Esophagus squamous epithelium (tissue), 5 donors: ENCODE data around the gene SPECC1L. TPM values are rescaled to one million over a fixed set of nuclear protein-coding genes. Genes with fewer than 3 reads are reported as not detected.
"Not testable (repeated sequence)": the region's sequence is repeated elsewhere in the genome, so short reads cannot be mapped to it uniquely, and the experiment has no call there.

Experiments
- DNase-seq: peaks from one replicate; lab custom pipeline; 2025; lab: John Stamatoyannopoulos, UW
- H3K27ac ChIP-seq, 4 donors: fragments of 200-600 bp; sonication (generic); one replicate each; pipeline ENCODE4 v1.5.1; 2016 to 2019; ENCODE audit warnings: mild to moderate bottlenecking in 1 of 4
- H3K27me3 ChIP-seq, 4 donors: fragments of 200-600 bp; sonication (generic); 1 replicate in 3 of 4; 2 replicates in 1 of 4; pipeline versions ENCODE4 v1.5.1 to v1.6.0; 2017 to 2021; ENCODE audit warnings: antibody characterized with exemption in 1 of 4
- H3K36me3 ChIP-seq, 3 donors: fragments of 200-600 bp; sonication (generic); one replicate each; pipeline ENCODE4 v1.5.1; 2016 to 2019
- H3K4me1 ChIP-seq, 3 donors: fragments of 200-600 bp; sonication (generic); one replicate each; pipeline ENCODE4 v1.5.1; 2017 to 2019
- H3K4me3 ChIP-seq, 4 donors: fragments of 200-600 bp; sonication (generic); 1 replicate in 3 of 4; 2 replicates in 1 of 4; pipeline ENCODE4 v1.5.1; 2016 to 2019; ENCODE audit warnings: mild to moderate bottlenecking in 2 of 4, moderate library complexity in 1 of 4
- H3K9me3 ChIP-seq, 3 donors: fragments of 200-600 bp; sonication (generic); one replicate each; pipeline ENCODE4 v1.5.1; 2016 to 2019
- CTCF ChIP-seq, 6 experiments: fragments of 450-650 bp in 4 of 6; fragments of 200-600 bp in 2 of 6; sonication (generic) in 2 of 6; IDR thresholded peaks; one replicate each; pipeline ENCODE4 v1.5.1; 2016 to 2019; ENCODE audit warnings: antibody characterized with exemption in 6 of 6, mild to moderate bottlenecking in 4 of 6, moderate library complexity in 4 of 6
- POLR2A ChIP-seq, 4 donors: fragments of 450-650 bp; IDR thresholded peaks; one replicate each; pipeline ENCODE4 v1.6.1; 2017; ENCODE audit warnings: antibody characterized with exemption in 4 of 4, mild to moderate bottlenecking in 4 of 4, moderate library complexity in 3 of 4
- WGBS, 2 donors: methylation state at CpG; one replicate each; pipeline ENCODE4 v1.1.5; 2018; 5-methylcytosine and 5-hydroxymethylcytosine counted together
- intact Hi-C: fragments of 100-400 bp; cut with DNase I; formaldehyde crosslinking; loops from one replicate; pipeline ENCODE4 v1.15.0; 2022
- total RNA-seq, 4 donors: library from RNA; depleted of rRNA; stranded (reverse); fragments of >200 nt; gene quantifications; one replicate each; pipeline ENCODE4 v1.1.0, GENCODE V29; 2016
- donor health status: DM: yes; HTN: yes; CAD: no.

The SPECC1L gene
- total RNA-seq, 4 donors from 2014 or later = 21.4 to 31.9 (median 27.7) TPM

- H3K27me3 ChIP-seq = no peaks in the 10 kb centered on the region
- WGBS, 2 donors = 56 to 62% methylated on average over 8 to 15 of the region's 19 CpGs
- peak overlapping the region; percentile 18 to 62 (median 38) for H3K4me3 ChIP-seq
- no peaks in the 10 kb centered on the region for H3K36me3 ChIP-seq
- H3K27ac ChIP-seq = peak overlapping the region; percentile 71 to 92 (median 83)
- intact Hi-C loops = no loop called here
- peaks cover 3 to 62% (median 41%) of the 10 kb centered on the region in 3 donors for H3K4me1 ChIP-seq
- H3K9me3 ChIP-seq = no peaks in the 10 kb centered on the region
- no peak for DNase-seq
- TF ChIP-seq POLR2A (IDR thresholded peaks at IDR 0.05) (no peak), CTCF (IDR thresholded peaks at IDR 0.05) (no peak)
Observed at GRCh38 chr22:24244144-24244787, 26.4 kb upstream of the SPECC1L start.

DNA sequence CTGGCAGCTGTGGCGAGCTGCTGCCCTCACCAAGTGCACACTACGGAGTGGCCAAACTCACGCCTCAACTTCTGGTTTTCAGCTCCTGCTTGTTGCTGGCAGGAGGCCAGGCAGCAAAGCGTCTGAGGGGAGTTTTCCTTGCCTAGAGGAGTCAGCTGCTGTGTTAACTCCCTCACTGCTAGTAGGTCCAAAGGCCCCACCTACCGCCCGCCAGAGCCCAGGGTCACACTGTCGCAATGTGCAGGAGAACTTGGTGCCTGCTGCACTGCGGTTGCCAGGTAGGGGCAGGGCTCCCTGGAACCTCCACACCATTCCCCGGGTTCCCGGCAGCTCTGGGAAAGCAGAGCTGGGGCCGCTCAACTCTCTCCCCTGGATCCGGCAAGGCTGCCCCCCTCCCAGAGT lies 25.6 kb upstream of the SPECC1L start, which contains the start of gene GGT5:
Gene GGT5 (minus strand): TSS at position 53 of the 402 bp plus-strand sequence. CDS start 357 bp downstream, outside the sequence.
- H3K4me1 ChIP-seq = peaks cover 3 to 62% (median 41%) of the 10 kb centered on the region in 3 donors
- not testable (repeated sequence) for H3K36me3 ChIP-seq, H3K27me3 ChIP-seq, H3K9me3 ChIP-seq, DNase-seq
- intact Hi-C loops = loop anchor here (5.0 kb wide), 1 partner anchor 58 kb away; no protein-coding TSS in a partner anchor
- H3K4me3 ChIP-seq = peak within 1 kb of the TSS; percentile 18 to 62 (median 38)
- H3K27ac ChIP-seq = peak within 1 kb of the TSS; percentile 71 to 92 (median 83)
- 10% methylated on average over 2 of the region's 12 CpGs; no CpG with 5 or more reads in 1 of the 2 donors for WGBS, 2 donors

GRCh38 chr22:24245584-24246561 lies 24.8 kb upstream of the SPECC1L start:
- TF ChIP-seq POLR2A (IDR thresholded peaks at IDR 0.05) = peak in 1 of 4 donors; percentile 4
- H3K27me3 ChIP-seq, H3K9me3 ChIP-seq, DNase-seq, H3K36me3 ChIP-seq: not testable (repeated sequence)
- Histone ChIP-seq H3K27ac (peak overlapping the region; percentile 57 to 92 (median 82)), H3K4me3 (peak overlapping the region in 3 of 4 donors; percentile 12 to 62 (median 39)), H3K4me1 (peaks cover 3 to 60% (median 41%) of the 10 kb centered on the region in 3 donors)
- WGBS, 2 donors = 50 to 73% methylated on average over 2 to 4 of the region's 18 CpGs
- intact Hi-C loops = loop anchor here (5.0 kb wide), 1 partner anchor 59 kb away; no protein-coding TSS in a partner anchor

DNA sequence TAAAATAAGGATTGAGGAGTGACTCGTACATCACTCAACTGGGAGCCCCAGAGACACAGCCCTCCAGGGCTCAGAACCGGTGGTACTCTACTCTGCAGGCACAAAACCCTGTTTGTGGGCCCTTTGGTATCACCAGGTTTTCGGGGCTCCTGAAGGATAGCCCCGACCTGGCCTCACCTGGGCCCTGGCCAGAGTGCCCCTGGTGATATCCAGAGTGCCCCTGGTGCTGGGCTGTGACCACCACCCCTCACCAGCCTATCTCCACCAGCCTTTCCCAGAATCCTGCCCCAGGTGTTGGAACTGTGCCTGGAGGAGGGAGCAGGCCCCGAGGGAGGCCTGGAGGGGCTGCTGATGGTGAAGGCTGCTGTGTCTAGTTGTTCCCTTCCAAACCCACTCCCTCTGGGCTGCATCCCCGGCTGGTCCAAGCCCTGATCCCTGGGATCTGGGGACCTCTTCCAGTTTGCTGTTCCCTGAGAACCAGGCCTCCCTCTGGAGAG lies 23.6 kb upstream of the SPECC1L start:
- no peaks in the 10 kb centered on the region for H3K9me3 ChIP-seq
- WGBS, 2 donors = 57 to 73% methylated on average over 4 of the region's 6 CpGs
- DNase-seq = no peak
- no peaks in the 10 kb centered on the region for H3K27me3 ChIP-seq
- H3K4me3 ChIP-seq = no peak overlapping the region
- peaks cover 3 to 54% (median 41%) of the 10 kb centered on the region in 3 donors for H3K4me1 ChIP-seq
- no peak for TF ChIP-seq POLR2A (IDR thresholded peaks at IDR 0.05)
- TF ChIP-seq CTCF (IDR thresholded peaks at IDR 0.05) = no peak
- intact Hi-C loops = loop anchor here (5.0 kb wide), 1 partner anchor 60 kb away; no protein-coding TSS in a partner anchor
- no peaks in the 10 kb centered on the region for H3K36me3 ChIP-seq
- H3K27ac ChIP-seq = peak overlapping the region; percentile 57 to 92 (median 82)

DNA sequence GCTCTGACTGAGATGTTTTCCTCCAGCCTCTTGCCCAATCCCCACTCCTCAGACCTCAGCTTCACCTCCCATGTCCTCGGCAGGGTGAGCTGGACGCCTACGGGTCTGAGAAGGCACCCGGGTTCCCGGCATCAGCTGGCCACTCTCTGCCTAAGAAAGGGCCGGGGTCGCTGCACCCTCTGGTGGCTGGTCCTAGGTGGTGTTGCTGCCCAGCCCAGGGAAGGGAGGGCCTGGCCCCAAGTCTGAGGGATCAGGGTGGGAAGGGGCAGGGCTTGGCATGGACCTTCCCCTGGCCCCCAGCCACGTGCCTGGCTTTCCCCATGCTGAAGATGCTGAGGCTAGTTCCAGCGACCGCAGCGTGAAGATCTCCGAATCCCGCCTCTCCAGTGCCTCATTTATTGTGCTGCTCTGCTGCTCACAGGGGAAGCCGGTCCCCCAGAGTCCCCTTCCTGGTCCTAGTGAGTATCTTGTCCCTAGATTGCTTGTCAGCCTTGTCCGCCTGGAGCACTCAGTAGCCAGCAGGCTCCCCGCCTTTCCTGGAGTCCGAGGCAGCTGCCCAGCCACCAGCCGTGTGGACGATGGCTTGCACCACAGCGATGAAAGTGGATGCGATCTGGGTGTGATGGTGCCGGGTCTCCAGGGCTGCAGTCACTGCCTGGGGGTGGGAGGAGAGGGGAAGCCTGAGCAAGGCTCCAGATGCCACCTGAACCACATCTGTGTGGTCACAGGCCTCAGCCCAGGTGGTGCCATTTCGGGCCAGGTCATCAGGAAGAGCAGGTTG lies 22.9 kb upstream of the SPECC1L start:
- intact Hi-C loops = loop anchor here (5.0 kb wide), 1 partner anchor 60 kb away; no protein-coding TSS in a partner anchor
- TF ChIP-seq POLR2A (IDR thresholded peaks at IDR 0.05) = no peak
- peak; percentile 77 to 93 (median 91) for TF ChIP-seq CTCF (IDR thresholded peaks at IDR 0.05)
- H3K36me3 ChIP-seq = no peaks in the 10 kb centered on the region
- H3K27me3 ChIP-seq = no peaks in the 10 kb centered on the region
- peaks cover 3 to 47% (median 35%) of the 10 kb centered on the region in 3 donors for H3K4me1 ChIP-seq
- DNase-seq = no peak
- no peaks in the 10 kb centered on the region for H3K9me3 ChIP-seq
- no peak overlapping the region for H3K4me3 ChIP-seq
- 7 to 33% methylated on average over 5 to 9 of the region's 23 CpGs for WGBS, 2 donors
- H3K27ac ChIP-seq = peak overlapping the region in 3 of 4 donors; percentile 77 to 92 (median 88)

DNA sequence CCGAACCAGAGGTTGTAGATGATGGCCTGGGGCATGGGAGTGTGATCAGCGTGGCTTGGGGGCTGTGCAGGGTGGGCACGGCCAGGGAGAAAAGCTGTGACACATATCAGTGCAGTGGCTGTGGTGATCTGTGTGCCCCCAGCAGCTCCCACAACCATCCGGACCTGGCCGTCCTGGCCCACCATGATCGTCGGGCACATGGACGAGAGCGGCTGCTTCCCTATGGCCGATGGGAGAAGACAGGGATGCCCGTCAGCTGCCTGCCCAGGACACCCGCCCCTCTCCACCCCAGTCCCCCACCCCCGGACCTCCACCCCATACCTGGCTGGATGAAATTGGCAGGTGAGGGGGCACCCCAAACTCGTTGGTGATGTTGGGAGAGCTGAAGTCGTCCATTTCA lies 22.0 kb upstream of the SPECC1L start:
- H3K27me3 ChIP-seq, H3K27ac ChIP-seq, H3K36me3 ChIP-seq, DNase-seq, H3K9me3 ChIP-seq, H3K4me3 ChIP-seq: not testable (repeated sequence)
- peaks cover 3 to 38% (median 27%) of the 10 kb centered on the region in 3 donors for H3K4me1 ChIP-seq
- 87 to 96% methylated on average over 3 to 7 of the region's 15 CpGs for WGBS, 2 donors
- intact Hi-C loops = loop anchor here (5.0 kb wide), 1 partner anchor 61 kb away; no protein-coding TSS in a partner anchor

DNA sequence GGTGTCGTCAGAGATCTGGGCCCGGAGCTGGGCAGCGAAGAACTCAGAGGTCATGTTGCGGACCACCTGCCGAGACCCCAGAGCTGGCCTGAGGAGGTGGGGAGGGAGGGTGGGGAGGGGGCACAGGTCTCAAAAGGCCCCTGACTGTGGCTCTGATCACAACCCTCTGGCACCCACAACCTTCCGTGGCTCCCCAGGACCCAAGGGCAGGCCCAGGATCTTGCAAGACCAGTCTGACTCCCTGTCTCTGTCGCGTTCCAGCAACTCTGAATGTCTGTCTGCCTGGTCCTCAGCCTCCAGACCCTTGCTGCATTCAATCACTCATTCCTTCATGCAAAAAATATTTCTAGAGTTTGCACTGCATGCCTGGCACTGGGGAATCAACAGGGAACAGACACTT lies 21.2 kb upstream of the SPECC1L start:
- intact Hi-C loops = loop anchor here (5.0 kb wide), 1 partner anchor 62 kb away; no protein-coding TSS in a partner anchor
- not testable (repeated sequence) for H3K27ac ChIP-seq

DNA sequence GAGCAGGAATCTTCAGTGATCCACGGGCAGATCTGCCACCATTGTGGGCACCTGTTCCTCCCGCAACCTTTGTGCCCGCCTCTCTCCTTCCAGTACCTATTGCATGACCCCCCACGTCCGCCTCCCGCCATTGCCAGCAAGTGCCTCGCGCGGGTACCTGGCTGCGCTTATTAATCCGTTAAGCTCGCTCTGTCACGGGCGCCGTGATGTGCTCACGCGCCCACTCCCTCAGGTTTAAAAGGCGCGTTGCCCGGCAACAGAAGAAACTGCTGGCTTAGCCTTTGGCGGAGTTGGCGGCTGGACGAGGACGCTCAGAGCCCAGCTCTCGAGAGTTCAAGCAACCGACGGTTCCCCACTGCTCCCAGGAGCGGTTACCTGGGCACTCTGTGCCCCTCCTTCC lies 19.3 kb upstream of the SPECC1L start:
- H3K36me3 ChIP-seq, H3K9me3 ChIP-seq, DNase-seq, H3K27ac ChIP-seq, H3K4me3 ChIP-seq, intact Hi-C loops, H3K27me3 ChIP-seq: not testable (repeated sequence)
- peaks cover under 1 to 19% (median 10%) of the 10 kb centered on the region in 3 donors for H3K4me1 ChIP-seq
- no CpG with 5 or more reads among the region's 28 CpGs for whole genome bisulfite sequencing, 2 donors

More for the DNA sequence above, 21.2 kb upstream of the SPECC1L start:
- DNase-seq, H3K36me3 ChIP-seq, H3K4me3 ChIP-seq, H3K9me3 ChIP-seq, H3K27me3 ChIP-seq: not testable (repeated sequence)
- WGBS, 2 donors = 51% methylated on average over 3 of the region's 8 CpGs; no CpG with 5 or more reads in 1 of the 2 donors
- H3K4me1 ChIP-seq = peaks cover 3 to 36% (median 25%) of the 10 kb centered on the region in 3 donors
